ENCODE data around the gene STAMBPL1.
"Not testable (repeated sequence)": the region's sequence is repeated elsewhere in the genome, so short reads cannot be mapped to it uniquely, and the experiment has no call there.

The STAMBPL1 gene

DNA sequence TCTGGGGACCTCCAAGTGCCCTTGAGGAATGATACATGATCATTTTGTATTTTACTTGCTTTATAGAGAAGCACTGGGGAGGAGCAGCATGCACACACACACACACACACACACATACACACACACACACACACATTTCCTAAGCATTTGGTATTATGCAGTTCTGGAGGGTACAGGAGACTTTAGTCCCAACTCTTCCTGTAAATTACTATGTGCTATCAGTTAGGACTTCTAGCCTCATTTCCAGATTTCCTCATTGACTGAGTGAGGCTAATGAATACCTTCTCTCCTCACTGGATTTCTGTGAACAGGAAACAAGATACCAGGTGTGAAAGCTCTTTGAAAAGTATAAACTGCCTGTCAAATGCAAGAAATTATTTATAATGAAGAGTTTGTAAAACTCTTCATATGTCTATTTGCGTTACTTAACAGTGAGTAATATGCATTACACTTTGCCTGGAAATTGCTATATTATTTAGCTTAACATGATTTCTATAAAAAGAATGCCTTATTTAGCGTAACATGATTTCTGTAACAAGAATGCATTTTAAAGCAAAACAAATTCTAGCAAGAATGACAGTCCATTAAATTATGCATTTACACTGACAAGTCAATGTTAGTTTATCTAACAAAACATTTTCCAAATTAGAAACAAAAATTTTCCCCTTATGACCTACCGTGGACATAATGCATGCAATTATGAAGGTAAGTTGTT lies 38.3 kb downstream of the STAMBPL1 start:
- no peak overlapping the region for H3K27ac Mint-ChIP-seq
- no peaks in the 10 kb centered on the region for H3K27me3 Mint-ChIP-seq
- DNase-seq (no peak), ATAC-seq (no peak)
- peaks cover 15% of the 10 kb centered on the region for H3K4me1 Mint-ChIP-seq
- H3K9me3 Mint-ChIP-seq = no peaks in the 10 kb centered on the region
- no peak overlapping the region for H3K4me3 Mint-ChIP-seq

- peaks cover 15% of the 10 kb centered on the region for H3K4me1 Mint-ChIP-seq
- DNase-seq (no peak), ATAC-seq (no peak)
- no peaks in the 10 kb centered on the region for H3K9me3 Mint-ChIP-seq
- no peak overlapping the region for H3K27ac Mint-ChIP-seq
- no peak overlapping the region for H3K4me3 Mint-ChIP-seq
- H3K27me3 Mint-ChIP-seq = no peaks in the 10 kb centered on the region
These were observed 39.0 kb downstream of the STAMBPL1 start for GRCh38 chr10:88919041-88919440.

GRCh38 chr10:88920198-88920597 lies 40.2 kb downstream of the STAMBPL1 start:
- Mint-ChIP-seq H3K27ac (no peak overlapping the region), H3K9me3 (no peaks in the 10 kb centered on the region), H3K4me1 (peaks cover 15% of the 10 kb centered on the region), H3K4me3 (no peak overlapping the region), H3K27me3 (no peaks in the 10 kb centered on the region)
- DNase-seq (no peak), ATAC-seq (no peak)

- no peak overlapping the region for H3K4me3 Mint-ChIP-seq
- ATAC-seq (no peak), DNase-seq (no peak)
- no peak overlapping the region for H3K27ac Mint-ChIP-seq
- H3K4me1 Mint-ChIP-seq = peaks cover 6% of the 10 kb centered on the region
- no peaks in the 10 kb centered on the region for H3K9me3 Mint-ChIP-seq
- H3K27me3 Mint-ChIP-seq = no peaks in the 10 kb centered on the region
These were observed 41.0 kb downstream of the STAMBPL1 start for GRCh38 chr10:88920986-88921593.

DNA sequence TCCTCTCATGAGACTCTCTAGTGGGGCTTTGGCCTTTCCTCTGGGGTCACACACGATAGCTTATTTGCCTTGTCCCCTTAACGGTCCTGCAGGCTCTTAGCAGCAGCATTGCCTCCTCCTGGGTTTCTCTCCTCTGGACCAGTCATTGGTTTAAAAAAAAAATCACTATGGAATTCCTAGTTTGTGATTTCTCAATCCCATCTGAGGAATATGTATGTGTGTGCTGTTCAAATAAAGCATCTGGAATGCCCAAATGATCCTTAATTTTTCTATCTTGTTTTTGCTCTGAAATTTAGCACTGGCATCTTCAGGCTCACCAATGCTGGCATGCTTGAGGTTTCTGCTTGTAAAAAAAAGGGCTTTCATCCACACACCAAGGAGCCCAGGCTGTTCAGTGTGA lies 42.0 kb downstream of the STAMBPL1 start:
- DNase-seq = no peak
- Mint-ChIP-seq H3K4me1 (no peaks in the 10 kb centered on the region), H3K27me3 (no peaks in the 10 kb centered on the region), H3K9me3 (no peaks in the 10 kb centered on the region), H3K4me3 (no peak overlapping the region), H3K27ac (no peak overlapping the region)
- ATAC-seq = no peak

GRCh38 chr10:88923520-88923919 lies 43.5 kb downstream of the STAMBPL1 start:
- ATAC-seq = no peak
- H3K4me1 Mint-ChIP-seq = no peaks in the 10 kb centered on the region
- DNase-seq = no peak
- no peaks in the 10 kb centered on the region for H3K27me3 Mint-ChIP-seq
- no peak overlapping the region for H3K27ac Mint-ChIP-seq
- no peaks in the 10 kb centered on the region for H3K9me3 Mint-ChIP-seq
- no peak overlapping the region for H3K4me3 Mint-ChIP-seq

DNA sequence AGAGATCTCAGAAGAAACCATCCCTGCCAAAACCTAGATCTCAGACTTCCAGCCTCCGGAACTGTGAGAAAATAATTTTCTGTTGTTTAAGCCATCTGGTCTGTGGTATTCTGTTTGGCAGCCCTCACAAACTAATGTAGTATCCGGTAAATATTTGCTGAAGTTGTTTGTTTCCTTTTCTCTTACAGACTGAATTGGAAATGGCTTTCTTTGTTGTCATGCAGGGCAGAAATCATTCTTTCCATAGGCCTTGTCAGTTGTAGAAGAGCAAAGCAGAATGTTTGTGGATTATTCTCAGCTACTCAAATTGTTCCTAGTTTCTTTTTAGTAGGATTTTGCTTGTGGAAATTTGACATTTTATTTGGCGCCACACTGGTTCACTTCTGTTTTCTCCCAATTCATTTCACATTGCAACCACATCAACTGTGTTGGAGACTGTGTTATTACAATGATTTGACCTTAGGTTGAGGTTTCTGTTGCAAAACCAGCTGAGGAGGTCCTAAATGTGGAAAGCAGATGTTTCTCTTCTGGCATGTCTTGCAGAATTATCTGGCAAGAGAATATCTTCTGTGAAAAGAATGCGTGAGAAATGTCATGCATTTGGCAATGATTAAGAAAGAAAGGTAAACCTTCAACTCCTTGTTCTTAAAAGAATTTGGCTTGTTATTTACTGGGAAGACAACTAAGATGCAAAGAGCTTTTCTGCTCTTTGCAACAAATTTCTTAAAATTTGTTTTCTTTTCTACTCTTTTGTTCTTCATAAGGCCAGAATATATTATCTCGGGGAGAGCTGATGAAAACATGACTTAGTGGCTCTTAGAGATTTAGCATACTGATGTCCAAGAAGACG lies 46.7 kb downstream of the STAMBPL1 start:
- Mint-ChIP-seq H3K4me3 (no peak overlapping the region), H3K27me3 (no peaks in the 10 kb centered on the region), H3K4me1 (peaks cover 14% of the 10 kb centered on the region), H3K27ac (no peak overlapping the region), H3K9me3 (no peaks in the 10 kb centered on the region)
- ATAC-seq = no peak
- DNase-seq = no peak

- no peak for ATAC-seq
- Mint-ChIP-seq H3K27me3 (no peaks in the 10 kb centered on the region), H3K9me3 (no peaks in the 10 kb centered on the region), H3K4me3 (no peak overlapping the region), H3K27ac (no peak overlapping the region), H3K4me1 (peaks cover 17% of the 10 kb centered on the region)
- DNase-seq = no peak
These were observed 47.3 kb downstream of the STAMBPL1 start for GRCh38 chr10:88927416-88927690.

- H3K27ac Mint-ChIP-seq = peak overlapping the region in 1 of 2 donors; percentile 66
- DNase-seq = no peak
These were observed 48.2 kb downstream of the STAMBPL1 start for GRCh38 chr10:88928254-88928653.

GRCh38 chr10:88931548-88931947 lies 51.5 kb downstream of the STAMBPL1 start:
- no peaks in the 10 kb centered on the region for H3K9me3 Mint-ChIP-seq
- ATAC-seq = no peak
- H3K27me3 Mint-ChIP-seq = no peaks in the 10 kb centered on the region
- no peak overlapping the region for H3K4me3 Mint-ChIP-seq
- no peak for DNase-seq
- no peak overlapping the region for H3K27ac Mint-ChIP-seq
- H3K4me1 Mint-ChIP-seq = peaks cover 34% of the 10 kb centered on the region

More at GRCh38 chr10:88928254-88928653, 48.2 kb downstream of the STAMBPL1 start:
- H3K9me3 Mint-ChIP-seq = no peaks in the 10 kb centered on the region
- no peak for ATAC-seq
- no peak overlapping the region for H3K4me3 Mint-ChIP-seq
- H3K4me1 Mint-ChIP-seq = peaks cover 22% of the 10 kb centered on the region
- H3K27me3 Mint-ChIP-seq = no peaks in the 10 kb centered on the region

DNA sequence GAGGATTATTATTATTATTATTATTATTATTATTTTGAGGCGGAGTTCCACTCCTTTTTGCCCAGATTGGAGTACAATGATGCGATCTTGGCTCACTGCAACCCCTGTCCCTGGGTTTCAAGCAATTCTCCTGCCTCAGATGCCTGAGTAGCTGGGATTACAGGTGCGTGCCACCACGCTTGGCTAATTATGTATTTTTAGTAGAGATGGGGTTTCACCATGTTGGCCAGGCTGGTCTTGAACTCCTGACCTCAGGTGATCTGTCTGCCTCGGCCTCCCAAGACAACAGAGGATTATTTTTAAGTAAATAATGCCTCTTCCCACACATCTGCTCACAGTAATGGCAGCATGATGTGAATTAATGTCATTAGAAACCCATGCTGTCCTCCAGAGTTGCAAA lies 52.0 kb downstream of the STAMBPL1 start:
- H3K27ac Mint-ChIP-seq, H3K27me3 Mint-ChIP-seq, H3K9me3 Mint-ChIP-seq, ATAC-seq, H3K4me3 Mint-ChIP-seq, DNase-seq: not testable (repeated sequence)
- H3K4me1 Mint-ChIP-seq = peaks cover 34% of the 10 kb centered on the region

- peak overlapping the region in 1 of 2 donors; percentile 42 for H3K27ac Mint-ChIP-seq
- H3K4me3 Mint-ChIP-seq = no peak overlapping the region
- peak; percentile 37 to 40 for DNase-seq
- no peaks in the 10 kb centered on the region for H3K9me3 Mint-ChIP-seq
- H3K27me3 Mint-ChIP-seq = no peaks in the 10 kb centered on the region
- peaks cover 34% of the 10 kb centered on the region for H3K4me1 Mint-ChIP-seq
- peak; percentile 84 for ATAC-seq
These were observed 52.7 kb downstream of the STAMBPL1 start for GRCh38 chr10:88932539-88933256.

GRCh38 chr10:88933564-88933963 lies 53.5 kb downstream of the STAMBPL1 start:
- DNase-seq = no peak
- no peak for ATAC-seq
- no peaks in the 10 kb centered on the region for H3K9me3 Mint-ChIP-seq
- H3K4me1 Mint-ChIP-seq = peaks cover 34% of the 10 kb centered on the region
- no peaks in the 10 kb centered on the region for H3K27me3 Mint-ChIP-seq
- no peak overlapping the region for H3K4me3 Mint-ChIP-seq
- H3K27ac Mint-ChIP-seq = no peak overlapping the region

DNA sequence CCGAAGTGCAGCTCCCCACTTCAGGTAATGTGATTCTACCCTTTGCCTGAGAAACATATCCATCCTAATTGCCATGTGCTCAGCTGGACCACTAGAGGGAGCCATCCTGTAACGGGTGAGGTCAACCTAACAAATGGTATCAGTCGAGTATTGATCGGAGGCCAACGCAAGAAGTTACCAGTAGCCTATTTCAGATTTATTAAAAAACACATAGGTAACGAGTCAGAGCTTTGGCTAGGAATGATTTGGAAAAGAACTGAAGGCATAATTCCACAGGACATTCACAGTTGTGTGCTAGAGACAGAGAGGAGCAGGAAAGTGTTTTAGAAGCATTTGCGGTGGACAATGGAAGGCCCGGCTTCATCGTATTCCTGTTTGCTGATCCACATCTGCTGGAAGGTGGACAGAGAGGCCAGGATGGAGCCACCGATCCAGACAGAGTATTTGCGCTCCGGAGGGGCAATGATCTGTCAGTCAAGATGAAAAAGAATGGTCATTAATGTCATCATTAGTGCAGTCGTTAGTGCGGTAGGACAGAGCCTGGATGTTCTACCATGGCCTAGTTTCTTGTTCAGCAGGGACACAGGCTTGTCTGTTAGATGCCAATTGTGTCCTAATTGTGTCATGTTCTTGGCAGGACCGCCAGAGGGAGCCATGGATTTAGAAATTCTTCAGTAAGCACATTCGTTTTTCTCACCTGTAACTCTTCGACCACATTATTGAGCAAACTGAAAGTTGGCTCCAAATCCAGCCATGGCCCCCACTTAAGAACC lies 55.0 kb downstream of the STAMBPL1 start:
- DNase-seq = peak; percentile 55 to 73
- peak overlapping the region; percentile 58 to 71 for H3K4me3 Mint-ChIP-seq
- peak; percentile 76 for ATAC-seq
- no peaks in the 10 kb centered on the region for H3K9me3 Mint-ChIP-seq
- no peaks in the 10 kb centered on the region for H3K27me3 Mint-ChIP-seq
- H3K27ac Mint-ChIP-seq = no peak overlapping the region
- H3K4me1 Mint-ChIP-seq = peaks cover 31% of the 10 kb centered on the region

DNA sequence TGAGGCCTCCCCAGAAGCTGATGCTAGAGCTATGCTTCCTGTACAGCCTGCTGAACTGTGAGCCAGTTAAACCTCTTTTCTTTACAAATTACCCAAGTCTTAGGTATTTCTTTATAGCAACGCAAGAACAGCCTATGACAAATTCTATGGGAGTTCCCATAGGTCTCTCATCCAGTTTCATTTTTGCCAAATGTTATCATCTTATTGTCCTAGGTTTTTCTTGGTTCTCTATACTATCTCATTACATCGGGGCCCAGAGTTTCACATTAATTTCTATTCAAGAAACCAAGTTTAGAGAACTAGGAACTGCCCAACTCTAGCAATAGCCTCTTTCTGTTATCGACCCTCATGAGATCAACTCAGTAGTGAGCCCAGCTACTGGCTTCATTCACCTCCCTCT lies 56.6 kb downstream of the STAMBPL1 start:
- DNase-seq (no peak), ATAC-seq (no peak)
- no peak overlapping the region for H3K4me3 Mint-ChIP-seq
- H3K4me1 Mint-ChIP-seq = peaks cover 20% of the 10 kb centered on the region
- H3K9me3 Mint-ChIP-seq = no peaks in the 10 kb centered on the region
- H3K27ac Mint-ChIP-seq = peak overlapping the region in 1 of 2 donors; percentile 38
- H3K27me3 Mint-ChIP-seq = no peaks in the 10 kb centered on the region
